HG03354 (cell line): ENCODE data around the gene TRMT61A.
"Not testable (repeated sequence)": the region's sequence is repeated elsewhere in the genome, so short reads cannot be mapped to it uniquely, and the experiment has no call there.

Source experiments
- ATAC-seq: cut with Tn5 transposase; IDR thresholded peaks from one replicate; pipeline ENCODE4 v1.9.1; 2021; ENCODE audit warnings: mild to moderate bottlenecking; ENCODE audit not compliant: unreplicated experiment, poor library complexity, severe bottlenecking

The TRMT61A gene

GRCh38 chr14:103508521-103509329, 20.3 kb upstream of the TRMT61A start:
- ATAC-seq, result no peak

- ATAC-seq, result no peak
Observed at GRCh38 chr14:103509864-103510723, 18.9 kb upstream of the TRMT61A start.

- ATAC-seq, result no peak
Observed at GRCh38 chr14:103510724-103511693, 18.0 kb upstream of the TRMT61A start.

GRCh38 chr14:103512180-103512579, 16.8 kb upstream of the TRMT61A start:
- ATAC-seq, result not testable (repeated sequence)

- ATAC-seq, result no peak
Observed at GRCh38 chr14:103512701-103513611, 16.0 kb upstream of the TRMT61A start.

GRCh38 chr14:103514596-103515421, 14.2 kb upstream of the TRMT61A start:
- no peak for ATAC-seq

- no peak for ATAC-seq
Observed at GRCh38 chr14:103516426-103517173, 12.4 kb upstream of the TRMT61A start.

- ATAC-seq, result no peak
Observed at GRCh38 chr14:103517174-103517566, 11.8 kb upstream of the TRMT61A start.

- ATAC-seq, result no peak
Observed at GRCh38 chr14:103517721-103518421, 11.1 kb upstream of the TRMT61A start.

GRCh38 chr14:103518422-103519042, 10.5 kb upstream of the TRMT61A start:
- no peak for ATAC-seq

- no peak for ATAC-seq
Observed at GRCh38 chr14:103519043-103519836, 9.8 kb upstream of the TRMT61A start.

- ATAC-seq, result no peak
Observed at GRCh38 chr14:103519837-103520212, 9.2 kb upstream of the TRMT61A start.

- no peak for ATAC-seq
Observed at GRCh38 chr14:103520269-103520656, 8.7 kb upstream of the TRMT61A start.

GRCh38 chr14:103520657-103521437, 8.1 kb upstream of the TRMT61A start:
- ATAC-seq, result peak; percentile 37

GRCh38 chr14:103521438-103521950, 7.5 kb upstream of the TRMT61A start:
- ATAC-seq, result no peak
